T-helper 2 cell treated with Interferon-gamma antibody and Interleukin-4, amounts not matched to agents 100 ng/mL and 5 ng/mL, for 36 hours (primary cell): ENCODE measurements around the gene TMEM121B. TPM values are rescaled to one million over a fixed set of nuclear protein-coding genes. Genes with fewer than 3 reads are reported as not detected.

Experiments
- total RNA-seq: library from RNA; stranded (reverse); gene quantifications from 2 replicates; pipeline ENCODE4 v1.2.3, GENCODE V29; 2022

The TMEM121B gene
- total RNA-seq, 1 donor from 2014 or later = 0.09 TPM

Other genes with a start within 250 kb of the TMEM121B start
- not detected in 2 replicates for gene GAB4, start 113.1 kb downstream of the TMEM121B start, total RNA-seq
- gene IL17RA, start 36.4 kb downstream of the TMEM121B start, total RNA-seq = 58.5 and 58.9 TPM in 2 replicates
- gene HDHD5, start 37.9 kb upstream of the TMEM121B start, total RNA-seq = 37.6 and 38.5 TPM in 2 replicates
- 63.2 and 68.7 TPM in 2 replicates for gene ADA2, start 98.1 kb upstream of the TMEM121B start, total RNA-seq
- gene CECR2, start 248.1 kb upstream of the TMEM121B start, total RNA-seq = 0.05 and 0.11 TPM in 2 replicates